IMR-90 (cell line): ENCODE measurements around the gene RPS6KA2. TPM values are rescaled to one million over a fixed set of nuclear protein-coding genes. Genes with fewer than 3 reads are reported as not detected.

Experiments
- ATAC-seq: fragments of 200-7000 bp; cut with Tn5 transposase; 2 replicates; pipeline ENCODE4 v1.9.1; 2020; ENCODE audit warnings: low read depth, mild to moderate bottlenecking, moderate library complexity
- BruUV-seq: library from RNA; stranded (reverse); fragments of 400-500 nt; replicated peaks from 2 replicates; lab custom pipeline; 2021; lab: Mats Ljungman, UMichigan
- CTCF ChIA-PET: fragments of 300-600 bp; formaldehyde crosslinking; extraction: SDS; loops from one replicate; lab custom pipeline; 2021; ENCODE audit warnings: antibody characterized with exemption; lab: Yijun Ruan, JAX
- POLR2A ChIA-PET: fragments of 300-600 bp; sonication (Branson Sonifier 250); formaldehyde crosslinking; loops from one replicate; lab custom pipeline; 2022; ENCODE audit warnings: antibody characterized with exemption; ENCODE audit not compliant: unreplicated experiment; lab: Charles Lee
- DNase-seq: peaks from one replicate; pipeline ENCODE4 v3.0.0; 2013
- H2AFZ ChIP-seq: replicated peaks from 2 replicates; pipeline ENCODE3; 2013; ENCODE audit warnings: low read length, mild to moderate bottlenecking; ENCODE audit not compliant: poor library complexity
- H2AK5ac ChIP-seq: 2 replicates; pipeline ENCODE4 v1.6.1; 2013; ENCODE audit warnings: low read depth, low read length, inconsistent platforms
- H2AK9ac ChIP-seq: replicated peaks from 2 replicates; pipeline ENCODE3; 2013; ENCODE audit warnings: mild to moderate bottlenecking, low read depth, low read length, moderate library complexity; ENCODE audit not compliant: poor library complexity
- H2BK120ac ChIP-seq: 2 replicates; pipeline ENCODE4 v1.6.1; 2013; ENCODE audit warnings: low read depth, low read length, inconsistent platforms
- H2BK15ac ChIP-seq: 3 replicates; pipeline ENCODE4 v1.6.1; 2013; ENCODE audit warnings: low read depth, low read length, inconsistent platforms
- H2BK20ac ChIP-seq: 2 replicates; pipeline ENCODE4 v1.6.1; 2013; ENCODE audit warnings: low read depth, mild to moderate bottlenecking, inconsistent platforms, low read length, moderate library complexity
- H2BK5ac ChIP-seq: 2 replicates; pipeline ENCODE4 v1.6.1; 2013; ENCODE audit warnings: mild to moderate bottlenecking, low read depth, low read length, inconsistent platforms; ENCODE audit not compliant: poor library complexity, severe bottlenecking
- H3K14ac ChIP-seq: replicated peaks from 2 replicates; pipeline ENCODE4 v1.6.1; 2013; ENCODE audit warnings: low read depth, low read length, inconsistent platforms
- H3K18ac ChIP-seq: 2 replicates; pipeline ENCODE4 v1.6.1; 2013; ENCODE audit warnings: low read depth, low read length, control low read depth
- H3K23ac ChIP-seq: 2 replicates; pipeline ENCODE4 v1.6.1; 2013; ENCODE audit warnings: low read depth, low read length, inconsistent platforms
- H3K27ac ChIP-seq: 2 replicates; pipeline ENCODE4 v1.5.1; 2013; ENCODE audit warnings: mild to moderate bottlenecking, control low read depth, low read length; ENCODE audit not compliant: insufficient read depth
- H3K27me3 ChIP-seq: 2 replicates; pipeline ENCODE4 v1.6.1; 2013; ENCODE audit warnings: low read length; ENCODE audit not compliant: control insufficient read depth, insufficient read depth
- H3K36me3 ChIP-seq: 2 replicates; pipeline ENCODE4 v1.6.1; 2013; ENCODE audit warnings: low read length, mixed read lengths; ENCODE audit not compliant: control insufficient read depth, insufficient read depth
- H3K4ac ChIP-seq: 2 replicates; pipeline ENCODE4 v1.6.1; 2013; ENCODE audit warnings: low read depth, low read length, inconsistent platforms
- H3K4me1 ChIP-seq: 2 replicates; pipeline ENCODE4 v1.6.1; 2013; ENCODE audit warnings: low read length, mixed read lengths; ENCODE audit not compliant: control insufficient read depth, insufficient read depth
- H3K4me2 ChIP-seq: 2 replicates; pipeline ENCODE4 v1.6.1; 2013; ENCODE audit warnings: low read depth, mild to moderate bottlenecking, control low read depth, low read length, moderate library complexity
- H3K4me3 ChIP-seq: 2 replicates; pipeline ENCODE4 v1.5.1; 2013; ENCODE audit warnings: low read depth, mild to moderate bottlenecking, control low read depth, low read length, moderate library complexity; ENCODE audit not compliant: insufficient read depth
- H3K56ac ChIP-seq: 2 replicates; pipeline ENCODE4 v1.6.1; 2013; ENCODE audit warnings: low read length, inconsistent platforms; ENCODE audit not compliant: insufficient read depth; ENCODE audit errors: extremely low read depth
- H3K79me1 ChIP-seq, 2 experiments: 2 replicates each; pipeline ENCODE4 v1.6.1; 2013; ENCODE audit warnings: low read length in 2 of 2, inconsistent platforms in 1 of 2, low read depth in 1 of 2
- H3K9ac ChIP-seq: 2 replicates; pipeline ENCODE4 v1.6.1; 2013; ENCODE audit warnings: low read depth, low read length, control low read depth
- H3K9me1 ChIP-seq: 2 replicates; pipeline ENCODE4 v1.6.1; 2013; ENCODE audit warnings: low read length, inconsistent platforms; ENCODE audit not compliant: insufficient read depth
- H3K9me3 ChIP-seq: 2 replicates; pipeline ENCODE4 v1.6.1; 2013; ENCODE audit warnings: low read length; ENCODE audit not compliant: control insufficient read depth, insufficient read depth
- H4K20me1 ChIP-seq: 2 replicates; pipeline ENCODE4 v1.6.1; 2013; ENCODE audit warnings: low read length, inconsistent platforms; ENCODE audit not compliant: insufficient read depth
- H4K5ac ChIP-seq: 2 replicates; pipeline ENCODE4 v1.6.1; 2013; ENCODE audit warnings: mild to moderate bottlenecking, low read depth, low read length, control low read depth
- H4K8ac ChIP-seq, 2 experiments: 2 replicates each; pipeline ENCODE4 v1.6.1; 2013; ENCODE audit warnings: low read depth in 2 of 2, low read length in 2 of 2, control low read depth in 1 of 2, inconsistent platforms in 1 of 2
- H4K91ac ChIP-seq: 2 replicates; pipeline ENCODE4 v1.6.1; 2013; ENCODE audit warnings: low read depth, low read length, inconsistent platforms; ENCODE audit not compliant: insufficient read depth
- CEBPB ChIP-seq: IDR thresholded peaks from 2 replicates; pipeline ENCODE4 v1.6.1; 2012; ENCODE audit warnings: low read depth, low read length, improper control_type of control experiment
- CHD1 ChIP-seq: IDR thresholded peaks from 2 replicates; pipeline ENCODE4 v1.6.1; 2012; ENCODE audit warnings: low read depth, low read length, improper control_type of control experiment
- CTCF ChIP-seq: conservative IDR thresholded peaks from 2 replicates; pipeline ENCODE4 v1.5.1; 2012; ENCODE audit warnings: mild to moderate bottlenecking, low read depth, low read length, improper control_type of control experiment
- FOS ChIP-seq: fragments of 150-350 bp; IDR thresholded peaks from 2 replicates; pipeline ENCODE4 v1.6.1; 2016; ENCODE audit warnings: low read depth, low read length
- MAZ ChIP-seq: IDR thresholded peaks from 2 replicates; pipeline ENCODE4 v1.6.1; 2012; ENCODE audit warnings: low read depth, mild to moderate bottlenecking, low read length, improper control_type of control experiment, moderate library complexity, borderline replicate concordance
- MXI1 ChIP-seq: IDR thresholded peaks from 2 replicates; pipeline ENCODE4 v1.6.1; 2012; ENCODE audit warnings: low read depth, mild to moderate bottlenecking, low read length, moderate library complexity, borderline replicate concordance
- NFE2L2 ChIP-seq: fragments of 150-350 bp; IDR thresholded peaks from 2 replicates; pipeline ENCODE4 v1.6.1; 2016; ENCODE audit warnings: low read depth, mild to moderate bottlenecking, low read length
- POLR2A ChIP-seq: IDR thresholded peaks from 2 replicates; pipeline ENCODE4 v1.6.1; 2012; ENCODE audit warnings: mild to moderate bottlenecking, low read depth, low read length
- RAD21 ChIP-seq: IDR thresholded peaks from 2 replicates; pipeline ENCODE4 v1.6.1; 2012; ENCODE audit warnings: low read length, improper control_type of control experiment
- RFX5 ChIP-seq: IDR thresholded peaks from 2 replicates; pipeline ENCODE4 v1.8.0; 2012; ENCODE audit warnings: low read depth, mild to moderate bottlenecking, low read length, moderate library complexity
- SMC3 ChIP-seq: fragments of 150-350 bp; IDR thresholded peaks from 2 replicates; pipeline ENCODE4 v1.6.1; 2016; ENCODE audit warnings: low read depth, mild to moderate bottlenecking, antibody characterized with exemption, low read length, moderate library complexity
- WGBS, 2 experiments: methylation state at CpG; one replicate each; pipeline versions ENCODE4 v1.1.5 to v1.1.7; 2013; ENCODE audit warnings: missing lambda C conversion rate in 2 of 2; ENCODE audit not compliant: insufficient read length in 1 of 2; ENCODE audit errors: extremely low coverage in 2 of 2; 5-methylcytosine and 5-hydroxymethylcytosine counted together
- dilution Hi-C: fragments of 300-500 bp; cut with HindIII; formaldehyde crosslinking; loops from one replicate; pipeline ENCODE4 v1.14.3; 2018; ENCODE audit warnings: low sequenced_read_pairs; ENCODE audit not compliant: unreplicated experiment
- in situ Hi-C: fragments of 300-500 bp; cut with MboI; formaldehyde crosslinking; loops from 3 replicates; pipeline ENCODE4 v1.14.3; 2019; ENCODE audit warnings: low sequenced_read_pairs, inconsistent platforms, mixed read lengths
- intact Hi-C: fragments of 100-400 bp; cut with micrococcal nuclease; formaldehyde crosslinking; loops from 2 replicates; pipeline ENCODE4 v1.10.0; 2022
- polyA plus RNA-seq, 3 experiments: library from polyadenylated mRNA; depleted of rRNA; stranded (reverse); fragments of >200 nt; gene quantifications; 2 replicates each; pipeline ENCODE4 v1.2.3, GENCODE V29; 2012; ENCODE audit warnings: low replicate concordance in 1 of 3
- total RNA-seq: library from RNA; depleted of rRNA; stranded (reverse); fragments of >200 nt; gene quantifications from 2 replicates; pipeline ENCODE4 v1.2.3, GENCODE V29; 2012

The RPS6KA2 gene
- total and polyA plus RNA-seq, 2 of the 4 experiments (the other 2 are of a cell fraction): 26.9 to 31.3 TPM

GRCh38 chr6:166456395-166457156 is 170.5 kb downstream of the RPS6KA2 start:
- dilution Hi-C loops: no loop called here
- intact Hi-C loops: loop anchor here (10.0 kb wide), 1 partner anchor 538 kb away; the partner anchor contains the start of gene CEP43
- Histone ChIP-seq H2BK120ac (no peak overlapping the region), H3K4me2 (no peak overlapping the region), H3K9me1 (no peaks in the 10 kb centered on the region), H3K9me3 (no peaks in the 10 kb centered on the region), H3K79me1 (no peaks in the 10 kb centered on the region), H3K4me1 (no peaks in the 10 kb centered on the region), H2AK9ac (no peak overlapping the region), H3K4ac (no peak overlapping the region), H3K56ac (no peak overlapping the region), H3K4me3 (no peak overlapping the region), H2AK5ac (no peak overlapping the region), H2AFZ (no peak overlapping the region), H2BK15ac (no peak overlapping the region), H3K18ac (no peak overlapping the region), H3K36me3 (peaks cover 29% of the 10 kb centered on the region), H2BK20ac (no peak overlapping the region), H2BK5ac (no peak overlapping the region), H4K5ac (no peak overlapping the region), H3K27me3 (no peaks in the 10 kb centered on the region), H4K91ac (no peak overlapping the region), H3K23ac (no peak overlapping the region), H3K14ac (no peak overlapping the region), H3K9ac (no peak overlapping the region), H4K8ac (no peak overlapping the region), H3K27ac (no peak overlapping the region), H4K20me1 (no peaks in the 10 kb centered on the region)
- TF ChIP-seq POLR2A: no peak
- TF ChIP-seq SMC3: no peak
- TF ChIP-seq CTCF: 0 out of 2 replicates have a peak, but pooled peaks have one; percentile 16
- TF ChIP-seq CHD1: no peak
- TF ChIP-seq NFE2L2: no peak
- no peak for TF ChIP-seq MAZ
- TF ChIP-seq FOS: no peak
- no peak for TF ChIP-seq CEBPB
- TF ChIP-seq RFX5: no peak
- TF ChIP-seq MXI1: no peak
- peak; percentile 25; the same call in 1 of the 2 replicates for TF ChIP-seq RAD21
- in situ Hi-C loops: no loop called here
- peak; percentile 32; the same call in 1 of the 2 replicates for ATAC-seq
- WGBS, 2 experiments: no CpG with 5 or more reads among the region's 6 CpGs
- BruUV-seq: no TSS peak
- peak; percentile 5 for DNase-seq
- ChIA-PET CTCF (no interaction called here), POLR2A (no interaction called here)
